GM12878 (cell line): ENCODE measurements around the gene HK2. TPM values are rescaled to one million over a fixed set of nuclear protein-coding genes. Genes with fewer than 3 reads are reported as not detected.

Experiments
- ATAC-seq: fragments of 200-7000 bp; cut with Tn5 transposase; 3 replicates; pipeline ENCODE4 v1.9.1; 2020; ENCODE audit warnings: mild to moderate bottlenecking, moderate library complexity
- BruUV-seq: library from RNA; stranded (reverse); fragments of 400-500 nt; replicated peaks from 2 replicates; lab custom pipeline; 2021; lab: Mats Ljungman, UMichigan
- CTCF ChIA-PET: fragments of 300-600 bp; sonication (Branson Sonifier 250); formaldehyde crosslinking; extraction: SDS; loops from one replicate; lab custom pipeline; 2021; ENCODE audit warnings: inconsistent platforms; lab: Yijun Ruan, JAX
- POLR2A ChIA-PET: fragments of 350-600 bp; formaldehyde crosslinking; extraction: SDS; loops from one replicate; lab custom pipeline; 2021; ENCODE audit warnings: inconsistent platforms; lab: Charles Lee
- RAD21 ChIA-PET: fragments of 300-600 bp; sonication (Branson Sonifier 250); formaldehyde crosslinking; loops from one replicate; lab custom pipeline; 2023; ENCODE audit warnings: antibody characterized with exemption; ENCODE audit not compliant: unreplicated experiment; lab: Charles Lee
- SMC1A ChIA-PET: fragments of 300-600 bp; sonication (Branson Sonifier 250); formaldehyde crosslinking; loops from one replicate; lab custom pipeline; 2023; ENCODE audit not compliant: unreplicated experiment, uncharacterized antibody; lab: Charles Lee
- DNase-seq: peaks from one replicate; pipeline ENCODE4 v3.0.0-alpha.2; 2011; ENCODE audit warnings: low read depth, low spot score
- FAIRE-seq: peaks from 3 replicates; lab custom pipeline; 2011; peaks lifted over from hg19 to GRCh38; lab: Jason Lieb, UNC
- H2AFZ ChIP-seq: 2 replicates; pipeline ENCODE4 v1.6.0; 2011; ENCODE audit warnings: low read depth, low read length, control low read depth; ENCODE audit not compliant: control insufficient read depth
- H3K27ac ChIP-seq: 2 replicates; pipeline ENCODE4 v1.5.1; 2011; ENCODE audit warnings: control low read depth; ENCODE audit not compliant: control insufficient read depth, insufficient read depth
- H3K27me3 ChIP-seq, 2 experiments: replicated peaks in 1 of 2; 2 replicates each; pipeline versions ENCODE4 v1.6.0 to v1.6.1; 2011; ENCODE audit warnings: low read length in 1 of 2; ENCODE audit not compliant: control insufficient read depth in 2 of 2, insufficient read depth in 2 of 2
- H3K36me3 ChIP-seq, 2 experiments: 2 replicates each; pipeline ENCODE4 v1.5.1; 2011; ENCODE audit warnings: low read length in 1 of 2; ENCODE audit not compliant: control insufficient read depth in 2 of 2, insufficient read depth in 2 of 2
- H3K4me1 ChIP-seq: 2 replicates; pipeline ENCODE4 v1.6.1; 2011; ENCODE audit warnings: mild to moderate bottlenecking, low read length, moderate library complexity, mixed read lengths; ENCODE audit not compliant: control insufficient read depth, insufficient read depth
- H3K4me2 ChIP-seq: 2 replicates; pipeline ENCODE4 v1.6.0; 2011; ENCODE audit warnings: control low read depth; ENCODE audit not compliant: control insufficient read depth, insufficient read depth
- H3K4me3 ChIP-seq: fragments of 200-600 bp; sonication (generic); 2 replicates; pipeline ENCODE4 v1.5.1; 2016
- H3K79me2 ChIP-seq: 2 replicates; pipeline ENCODE4 v1.6.0; 2011; ENCODE audit warnings: low read length; ENCODE audit not compliant: control insufficient read depth, insufficient read depth
- H3K9ac ChIP-seq: 2 replicates; pipeline ENCODE4 v1.8.0; 2011; ENCODE audit warnings: low read length, control low read depth, mixed read lengths; ENCODE audit not compliant: control insufficient read depth, insufficient read depth
- H3K9me3 ChIP-seq: replicated peaks from 3 replicates; pipeline ENCODE4 v1.5.1; 2011; ENCODE audit warnings: mild to moderate bottlenecking, low read length; ENCODE audit not compliant: control insufficient read depth, insufficient read depth
- H4K20me1 ChIP-seq: 2 replicates; pipeline ENCODE4 v1.6.0; 2011; ENCODE audit not compliant: control insufficient read depth, insufficient read depth
- BACH1 ChIP-seq: fragments of 450-650 bp; IDR thresholded peaks from 2 replicates; pipeline ENCODE4 v1.6.1; 2017; ENCODE audit warnings: mild to moderate bottlenecking, borderline replicate concordance
- BCLAF1 ChIP-seq: fragments of 450-650 bp; IDR thresholded peaks from 2 replicates; pipeline ENCODE4 v1.6.1; 2017; ENCODE audit warnings: antibody characterized with exemption, mild to moderate bottlenecking, moderate library complexity
- CBX3 ChIP-seq: fragments of 200-600 bp; sonication (generic); IDR thresholded peaks from 2 replicates; pipeline ENCODE4 v1.6.1; 2016; ENCODE audit warnings: low read depth, borderline replicate concordance
- CEBPB ChIP-seq, 2 experiments: fragments of 150-350 bp in 1 of 2; IDR thresholded peaks; 2 replicates each; pipeline ENCODE4 v1.6.1; 2012 to 2014; ENCODE audit warnings: low read depth in 2 of 2, low read length in 2 of 2, borderline replicate concordance in 1 of 2, inconsistent platforms in 1 of 2
- E2F4 ChIP-seq: IDR thresholded peaks from 2 replicates; pipeline ENCODE4 v1.6.1; 2012; ENCODE audit warnings: low read depth, low read length, improper control_type of control experiment
- EP300 ChIP-seq, 2 experiments: fragments of 150-350 bp in 1 of 2; IDR thresholded peaks; 2 replicates each; pipeline ENCODE4 v1.6.1; 2011 to 2012; ENCODE audit warnings: low read depth in 2 of 2, low read length in 2 of 2, borderline replicate concordance in 1 of 2, improper control_type of control experiment in 1 of 2, inconsistent platforms in 1 of 2; ENCODE audit not compliant: control insufficient read depth in 1 of 2
- MEF2B ChIP-seq: fragments of 450-650 bp; IDR thresholded peaks from 2 replicates; pipeline ENCODE4 v1.6.1; 2018; ENCODE audit warnings: mild to moderate bottlenecking, moderate library complexity; ENCODE audit not compliant: partially characterized antibody, poor library complexity, severe bottlenecking
- PBX3 ChIP-seq: IDR thresholded peaks from 2 replicates; pipeline ENCODE4 v1.6.1; 2011; ENCODE audit warnings: mild to moderate bottlenecking, low read depth, low read length, moderate library complexity; ENCODE audit not compliant: insufficient replicate concordance
- RBBP5 ChIP-seq: fragments of 200-600 bp; sonication (generic); conservative IDR thresholded peaks from 2 replicates; pipeline ENCODE4 v1.6.1; 2016
- TAF1 ChIP-seq: IDR thresholded peaks from 2 replicates; pipeline ENCODE4 v1.6.1; 2011; ENCODE audit warnings: mild to moderate bottlenecking, low read depth, low read length, borderline replicate concordance
- ZBTB40 ChIP-seq: fragments of 450-650 bp; IDR thresholded peaks from 2 replicates; pipeline ENCODE4 v1.6.1; 2016; ENCODE audit warnings: mild to moderate bottlenecking, moderate library complexity, borderline replicate concordance
- ZNF217 ChIP-seq: fragments of 450-650 bp; IDR thresholded peaks from 2 replicates; pipeline ENCODE4 v1.6.1; 2017; ENCODE audit warnings: antibody characterized with exemption, mild to moderate bottlenecking
- WGBS: methylation state at CpG from one replicate; pipeline ENCODE4 v1.1.6; 2016; ENCODE audit warnings: low lambda C conversion rate; ENCODE audit not compliant: insufficient replicate concordance, insufficient coverage; ENCODE audit errors: missing lambda C conversion rate; 5-methylcytosine and 5-hydroxymethylcytosine counted together
- in situ Hi-C: fragments of 300-500 bp; cut with MboI; formaldehyde crosslinking; loops from 9 replicates; pipeline ENCODE4 v1.14.3; 2018; ENCODE audit warnings: mixed read lengths
- intact Hi-C: fragments of 100-400 bp; cut with micrococcal nuclease; formaldehyde crosslinking; loops from one replicate; pipeline ENCODE4 v1.14.2; 2022; ENCODE audit not compliant: unreplicated experiment
- polyA plus RNA-seq, 11 experiments: library from polyadenylated mRNA; depleted of rRNA in 4 of 11; unstranded in 6 of 11; stranded (reverse) in 5 of 11; fragments of >200 nt; fragmentation: Nextera tagmentation in 4 of 11; fragmentation: Illumina TruSeq in 1 of 11; extraction: Ambion mirVana in 4 of 11; extraction: Trizol in 1 of 11; gene quantifications; 1 replicate in 1 of 11; 2 replicates in 10 of 11; pipeline versions ENCODE4 v1.2.1 to v1.2.3, GENCODE V29; 2011 to 2016; ENCODE audit warnings: inconsistent platforms in 2 of 11, missing spikeins in 2 of 11, low read depth in 1 of 11
- total RNA-seq, 4 experiments: library from RNA; depleted of rRNA in 3 of 4; stranded (reverse); fragments of >200 nt in 3 of 4; fragmentation: Illumina TruSeq in 1 of 4; extraction: Trizol in 1 of 4; gene quantifications; 2 replicates each; pipeline versions ENCODE4 v1.2.1 to v1.2.3, GENCODE V29; 2013 to 2021

HK2 gene
- total and polyA plus RNA-seq, 10 of the 15 experiments (the other 5 are each of a cell fraction or from before 2014, with no cell fraction given), result 5.0 to 73.1 (median 20.2) TPM

GRCh38 chr2:74902281-74902860 is 68.4 kb downstream of the HK2 start:
- SMC1A ChIA-PET, result no interaction called here
- Histone ChIP-seq H3K9ac (no peak overlapping the region), H2AFZ (no peak overlapping the region), H3K4me2 (no peak overlapping the region), H3K79me2 (no peaks in the 10 kb centered on the region), H3K4me1 (no peaks in the 10 kb centered on the region), H3K27me3 (no peaks in the 10 kb centered on the region), H4K20me1 (no peaks in the 10 kb centered on the region), H3K36me3 (no peaks in the 10 kb centered on the region), H3K27ac (no peak overlapping the region), H3K9me3 (no peaks in the 10 kb centered on the region), H3K4me3 (no peak overlapping the region)
- 74% methylated on average over 3 of the region's 3 CpGs for WGBS
- POLR2A ChIA-PET, result no interaction called here
- FAIRE-seq (no peak), DNase-seq (no peak), ATAC-seq (no peak)
- in situ Hi-C loops (no loop called here), intact Hi-C loops (no loop called here)
- CTCF ChIA-PET, result no interaction called here
- RAD21 ChIA-PET, result no interaction called here
- no peak for TF ChIP-seq CEBPB (IDR thresholded peaks at IDR 0.05; ENCODE audit: borderline replicate concordance in 1 of 2, low read depth in 2 of 2, low read length in 2 of 2)
- TF ChIP-seq EP300 (IDR thresholded peaks at IDR 0.05; ENCODE audit: borderline replicate concordance in 1 of 2, control insufficient read depth in 1 of 2, low read depth in 2 of 2, low read length in 2 of 2), result no peak
- no peak for TF ChIP-seq CBX3
- TF ChIP-seq PBX3, result no peak
- TF ChIP-seq RBBP5, result no peak
- TF ChIP-seq ZNF217, result no peak
- TF ChIP-seq ZBTB40, result no peak
- no peak for TF ChIP-seq BACH1
- TF ChIP-seq BCLAF1, result no peak
- no peak for TF ChIP-seq TAF1
- no peak for TF ChIP-seq MEF2B
- no peak for TF ChIP-seq E2F4
- no TSS peak for BruUV-seq
